Measurements from ENCODE around the gene NAV3. TPM values are rescaled to one million over a fixed set of nuclear protein-coding genes. Genes with fewer than 3 reads are reported as not detected.

The NAV3 gene
- total RNA-seq, 1 donor from 2014 or later: 1.5 TPM

- H3K9me3 ChIP-seq (replicated peaks): no peaks in the 10 kb centered on the region
- no peaks in the 10 kb centered on the region for H3K4me1 ChIP-seq
- no peak overlapping the region for H3K27ac ChIP-seq (replicated peaks)
- H3K4me3 ChIP-seq: no peak overlapping the region
- intact Hi-C loops (cut with micrococcal nuclease): no loop called here
- no peaks in the 10 kb centered on the region for H3K27me3 ChIP-seq (ENCODE audit: low read depth)
- no peak for DNase-seq
- TF ChIP-seq CTCF (IDR thresholded peaks at IDR 0.05; ENCODE audit: borderline replicate concordance): no peak
- no peaks in the 10 kb centered on the region for H3K36me3 ChIP-seq
Observed at GRCh38 chr12:78156751-78157150, 326.1 kb downstream of the NAV3 start.

GRCh38 chr12:78157199-78157598 is 326.5 kb downstream of the NAV3 start:
- Histone ChIP-seq H3K27me3 (ENCODE audit: low read depth) (no peaks in the 10 kb centered on the region), H3K36me3 (no peaks in the 10 kb centered on the region), H3K27ac (replicated peaks) (no peak overlapping the region), H3K4me3 (no peak overlapping the region), H3K4me1 (no peaks in the 10 kb centered on the region), H3K9me3 (replicated peaks) (no peaks in the 10 kb centered on the region)
- no peak for TF ChIP-seq CTCF (IDR thresholded peaks at IDR 0.05; ENCODE audit: borderline replicate concordance)
- DNase-seq: no peak
- intact Hi-C loops (cut with micrococcal nuclease): no loop called here

- intact Hi-C loops (cut with micrococcal nuclease): no loop called here
- no peak for TF ChIP-seq CTCF (IDR thresholded peaks at IDR 0.05; ENCODE audit: borderline replicate concordance)
- Histone ChIP-seq H3K4me3 (no peak overlapping the region), H3K9me3 (replicated peaks) (no peaks in the 10 kb centered on the region), H3K36me3 (no peaks in the 10 kb centered on the region), H3K4me1 (no peaks in the 10 kb centered on the region), H3K27ac (replicated peaks) (no peak overlapping the region), H3K27me3 (ENCODE audit: low read depth) (no peaks in the 10 kb centered on the region)
- no peak for DNase-seq
Observed at GRCh38 chr12:78164154-78164553, 333.5 kb downstream of the NAV3 start.

GRCh38 chr12:78167510-78167909 is 336.8 kb downstream of the NAV3 start:
- DNase-seq: no peak
- no peaks in the 10 kb centered on the region for H3K9me3 ChIP-seq (replicated peaks)
- H3K27me3 ChIP-seq (ENCODE audit: low read depth): no peaks in the 10 kb centered on the region
- no peaks in the 10 kb centered on the region for H3K36me3 ChIP-seq
- no peaks in the 10 kb centered on the region for H3K4me1 ChIP-seq
- no peak overlapping the region for H3K27ac ChIP-seq (replicated peaks)
- no peak overlapping the region for H3K4me3 ChIP-seq
- intact Hi-C loops (cut with micrococcal nuclease): no loop called here
- no peak for TF ChIP-seq CTCF (IDR thresholded peaks at IDR 0.05; ENCODE audit: borderline replicate concordance)

- intact Hi-C loops (cut with micrococcal nuclease): no loop called here
- no peak overlapping the region for H3K4me3 ChIP-seq
- no peaks in the 10 kb centered on the region for H3K36me3 ChIP-seq
- H3K27ac ChIP-seq (replicated peaks): no peak overlapping the region
- H3K4me1 ChIP-seq: no peaks in the 10 kb centered on the region
- H3K27me3 ChIP-seq (ENCODE audit: low read depth): no peaks in the 10 kb centered on the region
- no peak for TF ChIP-seq CTCF (IDR thresholded peaks at IDR 0.05; ENCODE audit: borderline replicate concordance)
- H3K9me3 ChIP-seq (replicated peaks): no peaks in the 10 kb centered on the region
- DNase-seq: no peak
Observed at GRCh38 chr12:78171061-78171460, 340.4 kb downstream of the NAV3 start.

- Histone ChIP-seq H3K36me3 (no peaks in the 10 kb centered on the region), H3K9me3 (replicated peaks) (no peaks in the 10 kb centered on the region), H3K27me3 (ENCODE audit: low read depth) (no peaks in the 10 kb centered on the region), H3K4me3 (no peak overlapping the region), H3K27ac (replicated peaks) (no peak overlapping the region), H3K4me1 (no peaks in the 10 kb centered on the region)
- DNase-seq: no peak
- intact Hi-C loops (cut with micrococcal nuclease): no loop called here
- TF ChIP-seq CTCF (IDR thresholded peaks at IDR 0.05; ENCODE audit: borderline replicate concordance): no peak
Observed at GRCh38 chr12:78176643-78177042, 345.9 kb downstream of the NAV3 start.

Data from left ventricle myocardium inferior (tissue), 1 donor.